ENCODE data around the gene SCYL1.
"Not testable (repeated sequence)": the region's sequence is repeated elsewhere in the genome, so short reads cannot be mapped to it uniquely, and the experiment has no call there.

GRCh38 chr11:65523631-65523968 is 1.3 kb upstream of the SCYL1 start:
- TF ChIP-seq CTCF (conservative IDR thresholded peaks at IDR 0.05; ENCODE audit: low read length); EZH2phosphoT487 (IDR thresholded peaks at IDR 0.05; ENCODE audit: borderline replicate concordance, low read depth, low read length): not testable (repeated sequence)
